GM23338 (cell line): ENCODE results near the gene DDI2. TPM values are rescaled to one million over a fixed set of nuclear protein-coding genes. Genes with fewer than 3 reads are reported as not detected.

ENCODE experiments used
- ATAC-seq: fragments of 200-7000 bp; cut with Tn5 transposase; 3 replicates; pipeline ENCODE4 v1.9.1; 2020
- DNase-seq: peaks from one replicate; pipeline ENCODE4 v3.0.0-alpha.2; 2015; ENCODE audit warnings: low spot score
- H2AFZ ChIP-seq: fragments of 200-600 bp; sonication (generic); 2 replicates; pipeline ENCODE4 v1.8.0; 2016; ENCODE audit warnings: antibody characterized with exemption, mild to moderate bottlenecking, moderate library complexity
- H3F3A ChIP-seq: fragments of 200-600 bp; sonication (generic); replicated peaks from 2 replicates; pipeline ENCODE4 v1.8.0; 2017; ENCODE audit warnings: antibody characterized with exemption, mixed run types, low read depth
- H3K27ac ChIP-seq: fragments of 200-600 bp; sonication (generic); 2 replicates; pipeline ENCODE4 v1.6.1; 2016; ENCODE audit warnings: low read depth
- H3K27me3 ChIP-seq: fragments of 200-600 bp; sonication (generic); 2 replicates; pipeline ENCODE4 v1.8.0; 2016; ENCODE audit warnings: mild to moderate bottlenecking, mixed run types, moderate library complexity; ENCODE audit not compliant: insufficient read depth
- H3K36me3 ChIP-seq: fragments of 200-600 bp; sonication (generic); 2 replicates; pipeline ENCODE4 v1.8.0; 2016; ENCODE audit warnings: mild to moderate bottlenecking; ENCODE audit not compliant: insufficient read depth
- H3K4me1 ChIP-seq: fragments of 200-600 bp; sonication (generic); 2 replicates; pipeline ENCODE4 v1.8.0; 2016; ENCODE audit warnings: mild to moderate bottlenecking, moderate library complexity; ENCODE audit not compliant: insufficient read depth
- H3K4me2 ChIP-seq: fragments of 200-600 bp; sonication (generic); 2 replicates; pipeline ENCODE4 v1.7.1; 2017; ENCODE audit warnings: mixed run types
- H3K4me3 ChIP-seq: fragments of 200-600 bp; sonication (generic); 2 replicates; pipeline ENCODE4 v1.6.1; 2016; ENCODE audit warnings: mixed run types
- H3K79me2 ChIP-seq: fragments of 200-600 bp; sonication (generic); replicated peaks from 2 replicates; pipeline ENCODE4 v1.8.0; 2017; ENCODE audit warnings: mild to moderate bottlenecking; ENCODE audit not compliant: insufficient read depth
- H3K9me2 ChIP-seq: fragments of 200-600 bp; sonication (generic); 2 replicates; pipeline ENCODE4 v1.8.0; 2017; ENCODE audit not compliant: insufficient read depth
- H4K20me1 ChIP-seq: fragments of 200-600 bp; sonication (generic); replicated peaks from 2 replicates; pipeline ENCODE4 v1.8.0; 2017; ENCODE audit warnings: mild to moderate bottlenecking; ENCODE audit not compliant: insufficient read depth
- H3K27ac Mint-ChIP-seq: 2 replicates; pipeline ENCODE4 v1.8.0; 2020; ENCODE audit warnings: inconsistent platforms, mild to moderate bottlenecking, moderate library complexity, mixed read lengths
- H3K27me3 Mint-ChIP-seq: 3 replicates; pipeline ENCODE4 v1.8.0; 2022; ENCODE audit warnings: low read depth, mild to moderate bottlenecking, moderate library complexity, mixed read lengths, inconsistent platforms; ENCODE audit not compliant: insufficient read depth, poor library complexity
- H3K36me3 Mint-ChIP-seq: 3 replicates; pipeline ENCODE4 v1.8.0; 2021; ENCODE audit warnings: low read depth, mild to moderate bottlenecking, inconsistent platforms, moderate library complexity, mixed read lengths
- H3K4me1 Mint-ChIP-seq: 3 replicates; pipeline ENCODE4 v1.8.0; 2020; ENCODE audit warnings: mild to moderate bottlenecking, inconsistent platforms, mixed read lengths
- H3K4me3 Mint-ChIP-seq: 3 replicates; pipeline ENCODE4 v1.8.0; 2021; ENCODE audit warnings: moderate library complexity, mild to moderate bottlenecking, inconsistent platforms, mixed read lengths
- H3K9me3 Mint-ChIP-seq: 3 replicates; pipeline ENCODE4 v1.8.0; 2020; ENCODE audit warnings: moderate library complexity, mild to moderate bottlenecking, inconsistent platforms, mixed read lengths
- CREB1 ChIP-seq: fragments of 250-450 bp; sonication (Bioruptor Pico); IDR thresholded peaks from 2 replicates; pipeline ENCODE4 v1.5.0; 2020; ENCODE audit warnings: low read depth, mild to moderate bottlenecking, moderate library complexity
- EZH2 ChIP-seq: fragments of 200-600 bp; sonication (generic); IDR thresholded peaks from one replicate; pipeline ENCODE4 v1.8.0; 2017; ENCODE audit warnings: antibody characterized with exemption, mild to moderate bottlenecking, low read depth; ENCODE audit not compliant: unreplicated experiment
- EZH2phosphoT487 ChIP-seq: fragments of 200-600 bp; sonication (generic); IDR thresholded peaks from one replicate; pipeline ENCODE4 v1.8.1; 2018; ENCODE audit warnings: antibody characterized with exemption; ENCODE audit not compliant: unreplicated experiment
- JUNB ChIP-seq: IDR thresholded peaks from one replicate; pipeline ENCODE4 v1.6.1; 2016; ENCODE audit warnings: antibody characterized with exemption; ENCODE audit not compliant: unreplicated experiment
- NANOG ChIP-seq: IDR thresholded peaks from 2 replicates; pipeline ENCODE4 v1.6.1; 2016; ENCODE audit warnings: antibody characterized with exemption, borderline replicate concordance
- POLR2AphosphoS5 ChIP-seq: IDR thresholded peaks from 2 replicates; pipeline ENCODE4 v1.6.1; 2016; ENCODE audit warnings: antibody characterized with exemption, low read depth
- STAT1 ChIP-seq: IDR thresholded peaks from one replicate; pipeline ENCODE4 v1.6.1; 2016; ENCODE audit warnings: antibody characterized with exemption; ENCODE audit not compliant: unreplicated experiment
- ZNF114 ChIP-seq: fragments of 250-450 bp; sonication (Bioruptor Pico); IDR thresholded peaks from 2 replicates; pipeline ENCODE4 v1.5.0; 2020; ENCODE audit warnings: mild to moderate bottlenecking, moderate library complexity
- ZNF331 ChIP-seq: fragments of 250-450 bp; sonication (Bioruptor Pico); IDR thresholded peaks from 2 replicates; pipeline ENCODE4 v1.5.0; 2020; ENCODE audit warnings: low read depth, mild to moderate bottlenecking, moderate library complexity
- polyA plus RNA-seq: library from polyadenylated mRNA; unstranded; fragments of >200 nt; fragmentation: Nextera tagmentation; extraction: Ambion mirVana; gene quantifications from 2 replicates; pipeline ENCODE4 v1.2.1, GENCODE V29; 2016
- total RNA-seq: library from RNA; depleted of rRNA; stranded (reverse); fragments of >200 nt; shearing (Covaris generic); gene quantifications from 2 replicates; pipeline ENCODE4 v1.2.3, GENCODE V29; 2014
- TF ChIP-seq, protein P1 (sequence below): IDR thresholded peaks from 2 replicates; pipeline ENCODE4 v1.6.1; 2016; ENCODE audit warnings: antibody characterized with exemption
- TF ChIP-seq, protein P2 (sequence below), 2 experiments: fragments of 200-600 bp in 1 of 2; sonication (generic) in 1 of 2; conservative IDR thresholded peaks; 2 replicates each; pipeline versions ENCODE4 v1.5.1 to v1.6.1; 2016 to 2017; ENCODE audit warnings: antibody characterized with exemption in 2 of 2, low read depth in 2 of 2, mild to moderate bottlenecking in 2 of 2, moderate library complexity in 1 of 2
- TF ChIP-seq, protein P3 (sequence below): IDR thresholded peaks from one replicate; pipeline ENCODE4 v1.6.1; 2018; ENCODE audit warnings: antibody characterized with exemption; ENCODE audit not compliant: unreplicated experiment
- TF ChIP-seq, protein P4 (sequence below): fragments of 250-450 bp; sonication (Bioruptor Pico); IDR thresholded peaks from 2 replicates; pipeline ENCODE4 v1.5.0; 2020; ENCODE audit warnings: mild to moderate bottlenecking, moderate library complexity

The DDI2 gene
- total and polyA plus RNA-seq, 2 experiments from 2014 or later: 8.0 to 43.3 TPM

DNA sequence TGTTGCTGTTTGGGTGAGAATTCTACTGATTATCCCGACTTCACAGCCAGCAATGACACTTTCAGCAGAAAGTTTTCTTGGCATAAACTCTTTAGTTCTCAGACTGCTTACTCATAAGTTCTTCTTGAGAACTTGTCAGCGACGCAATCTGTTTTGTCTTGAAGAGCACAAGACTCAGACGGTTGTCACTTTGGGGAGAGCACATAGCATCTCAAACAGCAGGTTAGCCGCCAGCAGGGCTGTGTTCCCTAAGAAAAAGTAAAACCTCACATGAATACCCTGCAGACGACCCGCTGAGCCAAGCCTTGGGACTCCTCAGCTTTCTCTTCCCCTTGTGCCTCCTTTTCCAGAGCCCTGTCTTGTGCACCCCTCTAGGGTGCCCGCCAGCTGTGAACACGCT, 43.8 kb upstream of the DDI2 start:
- no peak overlapping the region for H2AFZ ChIP-seq
- H3F3A ChIP-seq: no peaks in the 10 kb centered on the region
- no peaks in the 10 kb centered on the region for H3K9me2 ChIP-seq
- H4K20me1 ChIP-seq: peaks cover 6% of the 10 kb centered on the region; the same call in 1 of the 2 replicates
- DNase-seq (peak; percentile 21), ATAC-seq (peak; percentile 56)
- Mint-ChIP-seq H3K4me1 (0 out of 3 replicates have a peak, but pooled peaks cover 3% of the 10 kb centered on the region), H3K27me3 (peaks cover 2% of the 10 kb centered on the region), H3K27ac (no peak overlapping the region), H3K4me3 (no peak overlapping the region), H3K36me3 (peaks cover 17% of the 10 kb centered on the region; the same call in 2 of the 3 replicates), H3K9me3 (no peaks in the 10 kb centered on the region)
- H3K27ac ChIP-seq: no peak overlapping the region
- no peak overlapping the region for H3K4me3 ChIP-seq
- H3K4me1 ChIP-seq: no peaks in the 10 kb centered on the region
- TF ChIP-seq POLR2AphosphoS5: no peak
- no peak for TF ChIP-seq CREB1 (CRISPR knock-in tag)
- TF ChIP-seq, protein P1, sequence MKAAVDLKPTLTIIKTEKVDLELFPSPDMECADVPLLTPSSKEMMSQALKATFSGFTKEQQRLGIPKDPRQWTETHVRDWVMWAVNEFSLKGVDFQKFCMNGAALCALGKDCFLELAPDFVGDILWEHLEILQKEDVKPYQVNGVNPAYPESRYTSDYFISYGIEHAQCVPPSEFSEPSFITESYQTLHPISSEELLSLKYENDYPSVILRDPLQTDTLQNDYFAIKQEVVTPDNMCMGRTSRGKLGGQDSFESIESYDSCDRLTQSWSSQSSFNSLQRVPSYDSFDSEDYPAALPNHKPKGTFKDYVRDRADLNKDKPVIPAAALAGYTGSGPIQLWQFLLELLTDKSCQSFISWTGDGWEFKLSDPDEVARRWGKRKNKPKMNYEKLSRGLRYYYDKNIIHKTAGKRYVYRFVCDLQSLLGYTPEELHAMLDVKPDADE: no peak
- no peak for TF ChIP-seq EZH2phosphoT487
- TF ChIP-seq, protein P2, sequence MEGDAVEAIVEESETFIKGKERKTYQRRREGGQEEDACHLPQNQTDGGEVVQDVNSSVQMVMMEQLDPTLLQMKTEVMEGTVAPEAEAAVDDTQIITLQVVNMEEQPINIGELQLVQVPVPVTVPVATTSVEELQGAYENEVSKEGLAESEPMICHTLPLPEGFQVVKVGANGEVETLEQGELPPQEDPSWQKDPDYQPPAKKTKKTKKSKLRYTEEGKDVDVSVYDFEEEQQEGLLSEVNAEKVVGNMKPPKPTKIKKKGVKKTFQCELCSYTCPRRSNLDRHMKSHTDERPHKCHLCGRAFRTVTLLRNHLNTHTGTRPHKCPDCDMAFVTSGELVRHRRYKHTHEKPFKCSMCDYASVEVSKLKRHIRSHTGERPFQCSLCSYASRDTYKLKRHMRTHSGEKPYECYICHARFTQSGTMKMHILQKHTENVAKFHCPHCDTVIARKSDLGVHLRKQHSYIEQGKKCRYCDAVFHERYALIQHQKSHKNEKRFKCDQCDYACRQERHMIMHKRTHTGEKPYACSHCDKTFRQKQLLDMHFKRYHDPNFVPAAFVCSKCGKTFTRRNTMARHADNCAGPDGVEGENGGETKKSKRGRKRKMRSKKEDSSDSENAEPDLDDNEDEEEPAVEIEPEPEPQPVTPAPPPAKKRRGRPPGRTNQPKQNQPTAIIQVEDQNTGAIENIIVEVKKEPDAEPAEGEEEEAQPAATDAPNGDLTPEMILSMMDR (conservative IDR thresholded peaks at IDR 0.05; ENCODE audit: low read depth in 2 of 2): no peak
- no peak for TF ChIP-seq EZH2
- no peak for TF ChIP-seq NANOG
- no peak for TF ChIP-seq JUNB
- TF ChIP-seq, protein P3, sequence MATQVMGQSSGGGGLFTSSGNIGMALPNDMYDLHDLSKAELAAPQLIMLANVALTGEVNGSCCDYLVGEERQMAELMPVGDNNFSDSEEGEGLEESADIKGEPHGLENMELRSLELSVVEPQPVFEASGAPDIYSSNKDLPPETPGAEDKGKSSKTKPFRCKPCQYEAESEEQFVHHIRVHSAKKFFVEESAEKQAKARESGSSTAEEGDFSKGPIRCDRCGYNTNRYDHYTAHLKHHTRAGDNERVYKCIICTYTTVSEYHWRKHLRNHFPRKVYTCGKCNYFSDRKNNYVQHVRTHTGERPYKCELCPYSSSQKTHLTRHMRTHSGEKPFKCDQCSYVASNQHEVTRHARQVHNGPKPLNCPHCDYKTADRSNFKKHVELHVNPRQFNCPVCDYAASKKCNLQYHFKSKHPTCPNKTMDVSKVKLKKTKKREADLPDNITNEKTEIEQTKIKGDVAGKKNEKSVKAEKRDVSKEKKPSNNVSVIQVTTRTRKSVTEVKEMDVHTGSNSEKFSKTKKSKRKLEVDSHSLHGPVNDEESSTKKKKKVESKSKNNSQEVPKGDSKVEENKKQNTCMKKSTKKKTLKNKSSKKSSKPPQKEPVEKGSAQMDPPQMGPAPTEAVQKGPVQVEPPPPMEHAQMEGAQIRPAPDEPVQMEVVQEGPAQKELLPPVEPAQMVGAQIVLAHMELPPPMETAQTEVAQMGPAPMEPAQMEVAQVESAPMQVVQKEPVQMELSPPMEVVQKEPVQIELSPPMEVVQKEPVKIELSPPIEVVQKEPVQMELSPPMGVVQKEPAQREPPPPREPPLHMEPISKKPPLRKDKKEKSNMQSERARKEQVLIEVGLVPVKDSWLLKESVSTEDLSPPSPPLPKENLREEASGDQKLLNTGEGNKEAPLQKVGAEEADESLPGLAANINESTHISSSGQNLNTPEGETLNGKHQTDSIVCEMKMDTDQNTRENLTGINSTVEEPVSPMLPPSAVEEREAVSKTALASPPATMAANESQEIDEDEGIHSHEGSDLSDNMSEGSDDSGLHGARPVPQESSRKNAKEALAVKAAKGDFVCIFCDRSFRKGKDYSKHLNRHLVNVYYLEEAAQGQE: no peak
- no peak for TF ChIP-seq ZNF331 (CRISPR knock-in tag)
- TF ChIP-seq ZNF114: no peak
- no peak for TF ChIP-seq STAT1
- TF ChIP-seq, protein P4, sequence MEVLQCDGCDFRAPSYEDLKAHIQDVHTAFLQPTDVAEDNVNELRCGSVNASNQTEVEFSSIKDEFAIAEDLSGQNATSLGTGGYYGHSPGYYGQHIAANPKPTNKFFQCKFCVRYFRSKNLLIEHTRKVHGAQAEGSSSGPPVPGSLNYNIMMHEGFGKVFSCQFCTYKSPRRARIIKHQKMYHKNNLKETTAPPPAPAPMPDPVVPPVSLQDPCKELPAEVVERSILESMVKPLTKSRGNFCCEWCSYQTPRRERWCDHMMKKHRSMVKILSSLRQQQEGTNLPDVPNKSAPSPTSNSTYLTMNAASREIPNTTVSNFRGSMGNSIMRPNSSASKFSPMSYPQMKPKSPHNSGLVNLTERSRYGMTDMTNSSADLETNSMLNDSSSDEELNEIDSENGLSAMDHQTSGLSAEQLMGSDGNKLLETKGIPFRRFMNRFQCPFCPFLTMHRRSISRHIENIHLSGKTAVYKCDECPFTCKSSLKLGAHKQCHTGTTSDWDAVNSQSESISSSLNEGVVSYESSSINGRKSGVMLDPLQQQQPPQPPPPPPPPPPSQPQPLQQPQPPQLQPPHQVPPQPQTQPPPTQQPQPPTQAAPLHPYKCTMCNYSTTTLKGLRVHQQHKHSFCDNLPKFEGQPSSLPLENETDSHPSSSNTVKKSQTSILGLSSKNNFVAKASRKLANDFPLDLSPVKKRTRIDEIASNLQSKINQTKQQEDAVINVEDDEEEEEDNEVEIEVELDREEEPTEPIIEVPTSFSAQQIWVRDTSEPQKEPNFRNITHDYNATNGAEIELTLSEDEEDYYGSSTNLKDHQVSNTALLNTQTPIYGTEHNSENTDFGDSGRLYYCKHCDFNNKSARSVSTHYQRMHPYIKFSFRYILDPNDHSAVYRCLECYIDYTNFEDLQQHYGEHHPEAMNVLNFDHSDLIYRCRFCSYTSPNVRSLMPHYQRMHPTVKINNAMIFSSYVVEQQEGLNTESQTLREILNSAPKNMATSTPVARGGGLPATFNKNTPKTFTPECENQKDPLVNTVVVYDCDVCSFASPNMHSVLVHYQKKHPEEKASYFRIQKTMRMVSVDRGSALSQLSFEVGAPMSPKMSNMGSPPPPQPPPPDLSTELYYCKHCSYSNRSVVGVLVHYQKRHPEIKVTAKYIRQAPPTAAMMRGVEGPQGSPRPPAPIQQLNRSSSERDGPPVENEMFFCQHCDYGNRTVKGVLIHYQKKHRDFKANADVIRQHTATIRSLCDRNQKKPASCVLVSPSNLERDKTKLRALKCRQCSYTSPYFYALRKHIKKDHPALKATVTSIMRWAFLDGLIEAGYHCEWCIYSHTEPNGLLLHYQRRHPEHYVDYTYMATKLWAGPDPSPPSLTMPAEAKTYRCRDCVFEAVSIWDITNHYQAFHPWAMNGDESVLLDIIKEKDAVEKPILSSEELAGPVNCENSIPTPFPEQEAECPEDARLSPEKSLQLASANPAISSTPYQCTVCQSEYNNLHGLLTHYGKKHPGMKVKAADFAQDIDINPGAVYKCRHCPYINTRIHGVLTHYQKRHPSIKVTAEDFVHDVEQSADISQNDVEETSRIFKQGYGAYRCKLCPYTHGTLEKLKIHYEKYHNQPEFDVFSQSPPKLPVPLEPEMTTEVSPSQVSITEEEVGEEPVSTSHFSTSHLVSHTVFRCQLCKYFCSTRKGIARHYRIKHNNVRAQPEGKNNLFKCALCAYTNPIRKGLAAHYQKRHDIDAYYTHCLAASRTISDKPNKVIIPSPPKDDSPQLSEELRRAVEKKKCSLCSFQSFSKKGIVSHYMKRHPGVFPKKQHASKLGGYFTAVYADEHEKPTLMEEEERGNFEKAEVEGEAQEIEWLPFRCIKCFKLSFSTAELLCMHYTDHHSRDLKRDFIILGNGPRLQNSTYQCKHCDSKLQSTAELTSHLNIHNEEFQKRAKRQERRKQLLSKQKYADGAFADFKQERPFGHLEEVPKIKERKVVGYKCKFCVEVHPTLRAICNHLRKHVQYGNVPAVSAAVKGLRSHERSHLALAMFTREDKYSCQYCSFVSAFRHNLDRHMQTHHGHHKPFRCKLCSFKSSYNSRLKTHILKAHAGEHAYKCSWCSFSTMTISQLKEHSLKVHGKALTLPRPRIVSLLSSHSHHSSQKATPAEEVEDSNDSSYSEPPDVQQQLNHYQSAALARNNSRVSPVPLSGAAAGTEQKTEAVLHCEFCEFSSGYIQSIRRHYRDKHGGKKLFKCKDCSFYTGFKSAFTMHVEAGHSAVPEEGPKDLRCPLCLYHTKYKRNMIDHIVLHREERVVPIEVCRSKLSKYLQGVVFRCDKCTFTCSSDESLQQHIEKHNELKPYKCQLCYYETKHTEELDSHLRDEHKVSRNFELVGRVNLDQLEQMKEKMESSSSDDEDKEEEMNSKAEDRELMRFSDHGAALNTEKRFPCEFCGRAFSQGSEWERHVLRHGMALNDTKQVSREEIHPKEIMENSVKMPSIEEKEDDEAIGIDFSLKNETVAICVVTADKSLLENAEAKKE (CRISPR knock-in tag): no peak
- H3K4me2 ChIP-seq: no peak overlapping the region
- H3K27me3 ChIP-seq: no peaks in the 10 kb centered on the region
- H3K79me2 ChIP-seq: no peaks in the 10 kb centered on the region
- peaks cover 10% of the 10 kb centered on the region for H3K36me3 ChIP-seq
